Glutamatergic neuron (in vitro differentiated cells): Measurements from ENCODE around the gene SLC29A3. TPM values are rescaled to one million over a fixed set of nuclear protein-coding genes. Genes with fewer than 3 reads are reported as not detected.

Experiments used
- DNase-seq: peaks from one replicate; pipeline ENCODE4 v3.0.0; 2022
- H3K27ac Mint-ChIP-seq: one replicate; pipeline ENCODE4 v1.8.0; 2020; ENCODE audit warnings: mild to moderate bottlenecking, mixed read lengths, inconsistent platforms; ENCODE audit not compliant: unreplicated experiment
- H3K27me3 Mint-ChIP-seq: one replicate; pipeline ENCODE4 v1.8.0; 2020; ENCODE audit warnings: mild to moderate bottlenecking, moderate library complexity, mixed read lengths, inconsistent platforms; ENCODE audit not compliant: unreplicated experiment
- H3K36me3 Mint-ChIP-seq: one replicate; pipeline ENCODE4 v1.8.0; 2020; ENCODE audit warnings: mild to moderate bottlenecking, mixed read lengths, inconsistent platforms; ENCODE audit not compliant: unreplicated experiment
- H3K4me1 Mint-ChIP-seq: one replicate; pipeline ENCODE4 v1.8.0; 2020; ENCODE audit warnings: mild to moderate bottlenecking, low read depth, mixed read lengths, inconsistent platforms; ENCODE audit not compliant: unreplicated experiment
- H3K4me3 Mint-ChIP-seq: one replicate; pipeline ENCODE4 v1.8.0; 2020; ENCODE audit warnings: mild to moderate bottlenecking, mixed read lengths, inconsistent platforms; ENCODE audit not compliant: unreplicated experiment
- H3K9me3 Mint-ChIP-seq: one replicate; pipeline ENCODE4 v1.8.0; 2020; ENCODE audit warnings: mild to moderate bottlenecking, moderate library complexity, mixed read lengths, inconsistent platforms; ENCODE audit not compliant: unreplicated experiment
- CTCF ChIP-seq: fragments of 200-600 bp; sonication (generic); IDR thresholded peaks from one replicate; pipeline ENCODE4 v1.5.0; 2021; ENCODE audit not compliant: partially characterized antibody, unreplicated experiment
- total RNA-seq: library from RNA; stranded (reverse); fragmentation: NEBNext Ultra II Directional; extraction: Animal tissue kit (Norgen Biotek cat#: 25700); gene quantifications from one replicate; pipeline ENCODE4 v1.2.1, GENCODE V29; 2021; ENCODE audit not compliant: unreplicated experiment

The SLC29A3 gene
- total RNA-seq, 1 donor from 2014 or later: 7.8 TPM

GRCh38 chr10:71277914-71278665 lies 41.0 kb upstream of the SLC29A3 start:
- Mint-ChIP-seq H3K27ac (no peak overlapping the region), H3K4me3 (no peak overlapping the region), H3K27me3 (peaks cover 6% of the 10 kb centered on the region), H3K4me1 (peaks cover 10% of the 10 kb centered on the region), H3K9me3 (no peaks in the 10 kb centered on the region), H3K36me3 (no peaks in the 10 kb centered on the region)
- no peak for DNase-seq
- no peak for TF ChIP-seq CTCF

GRCh38 chr10:71278691-71279588 lies 40.1 kb upstream of the SLC29A3 start:
- Mint-ChIP-seq H3K36me3 (no peaks in the 10 kb centered on the region), H3K27ac (no peak overlapping the region), H3K4me1 (peaks cover 10% of the 10 kb centered on the region), H3K4me3 (no peak overlapping the region), H3K27me3 (peaks cover 8% of the 10 kb centered on the region), H3K9me3 (peaks cover 4% of the 10 kb centered on the region)
- TF ChIP-seq CTCF: no peak
- no peak for DNase-seq

- TF ChIP-seq CTCF: no peak
- Mint-ChIP-seq H3K36me3 (no peaks in the 10 kb centered on the region), H3K27me3 (peaks cover 11% of the 10 kb centered on the region), H3K4me1 (peaks cover 10% of the 10 kb centered on the region), H3K4me3 (no peak overlapping the region), H3K27ac (no peak overlapping the region), H3K9me3 (peaks cover 4% of the 10 kb centered on the region)
- DNase-seq: no peak
Measured at GRCh38 chr10:71279590-71280170, 39.4 kb upstream of the SLC29A3 start.

GRCh38 chr10:71280216-71280615 lies 38.8 kb upstream of the SLC29A3 start:
- Mint-ChIP-seq H3K27ac (peak overlapping the region; percentile 40), H3K9me3 (peaks cover 4% of the 10 kb centered on the region), H3K27me3 (peaks cover 11% of the 10 kb centered on the region), H3K4me3 (no peak overlapping the region), H3K4me1 (peaks cover 10% of the 10 kb centered on the region), H3K36me3 (no peaks in the 10 kb centered on the region)
- TF ChIP-seq CTCF: no peak
- no peak for DNase-seq
